ACC112 (cell line): ENCODE measurements around the gene HMGCR.
"Not testable (repeated sequence)": the region's sequence is repeated elsewhere in the genome, so short reads cannot be mapped to it uniquely, and the experiment has no call there.

Source experiments
- H2AFZ ChIP-seq: fragments of 200-600 bp; sonication (generic); one replicate; pipeline ENCODE4 v1.6.0; 2017; ENCODE audit warnings: antibody characterized with exemption, low read length; ENCODE audit not compliant: unreplicated experiment
- H3K27ac ChIP-seq: fragments of 200-600 bp; sonication (generic); 2 replicates; pipeline ENCODE4 v1.5.1; 2014; ENCODE audit warnings: low read depth, mild to moderate bottlenecking, antibody characterized with exemption, low read length, moderate library complexity
- H3K27me3 ChIP-seq: fragments of 200-600 bp; sonication (generic); 2 replicates; pipeline ENCODE4 v1.6.1; 2014; ENCODE audit warnings: mild to moderate bottlenecking, antibody characterized with exemption, low read length, moderate library complexity, mixed read lengths; ENCODE audit not compliant: insufficient read depth
- H3K36me3 ChIP-seq: fragments of 200-600 bp; sonication (generic); 2 replicates; pipeline ENCODE4 v1.6.1; 2016; ENCODE audit warnings: mild to moderate bottlenecking, antibody characterized with exemption, low read length, moderate library complexity, mixed read lengths; ENCODE audit not compliant: insufficient read depth
- H3K4me1 ChIP-seq: fragments of 200-600 bp; sonication (generic); one replicate; pipeline ENCODE4 v1.6.1; 2016; ENCODE audit warnings: low read length, mixed read lengths; ENCODE audit not compliant: insufficient read depth, unreplicated experiment, control insufficient read depth
- H3K4me3 ChIP-seq: fragments of 200-600 bp; sonication (generic); 2 replicates; pipeline ENCODE4 v1.5.1; 2014; ENCODE audit warnings: mild to moderate bottlenecking, low read depth, low read length
- H3K79me2 ChIP-seq: fragments of 200-600 bp; sonication (generic); one replicate; pipeline ENCODE4 v1.6.0; 2016; ENCODE audit warnings: low read length; ENCODE audit not compliant: control insufficient read depth, unreplicated experiment, insufficient read depth

The HMGCR gene

DNA sequence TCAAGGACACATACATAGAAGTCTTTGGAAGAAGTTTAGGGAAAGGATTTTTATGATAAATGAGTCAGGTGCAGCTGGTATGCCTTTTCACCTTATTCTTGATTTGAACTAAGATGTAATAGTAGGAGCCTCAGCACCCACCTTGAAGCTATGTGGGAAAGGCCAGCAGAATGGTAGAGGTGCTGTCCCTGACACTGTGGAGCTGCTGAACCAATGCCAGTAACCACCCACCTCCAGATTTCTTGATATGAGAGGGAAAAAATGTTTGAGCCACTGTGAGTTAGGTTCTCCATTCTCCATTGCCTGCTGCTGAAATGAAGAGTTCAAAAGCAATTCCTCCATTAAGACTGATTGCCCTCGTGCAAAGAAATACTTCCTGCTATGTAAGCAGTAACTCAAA lies 12.2 kb upstream of the HMGCR start:
- no peaks in the 10 kb centered on the region for H3K79me2 ChIP-seq
- H2AFZ ChIP-seq = no peak overlapping the region
- H3K4me3 ChIP-seq = no peak overlapping the region

GRCh38 chr5:75325242-75325641 lies 11.8 kb upstream of the HMGCR start:
- no peak overlapping the region for H2AFZ ChIP-seq
- H3K27ac ChIP-seq = no peak overlapping the region
- no peak overlapping the region for H3K4me3 ChIP-seq
- no peaks in the 10 kb centered on the region for H3K36me3 ChIP-seq
- no peaks in the 10 kb centered on the region for H3K79me2 ChIP-seq
- no peaks in the 10 kb centered on the region for H3K27me3 ChIP-seq
- H3K4me1 ChIP-seq = peaks cover 14% of the 10 kb centered on the region

More for the DNA sequence above, 12.2 kb upstream of the HMGCR start:
- Histone ChIP-seq H3K27ac (no peak overlapping the region), H3K36me3 (no peaks in the 10 kb centered on the region), H3K4me1 (peaks cover 17% of the 10 kb centered on the region), H3K27me3 (no peaks in the 10 kb centered on the region)

- Histone ChIP-seq H3K79me2 (no peaks in the 10 kb centered on the region), H3K36me3 (no peaks in the 10 kb centered on the region), H3K4me3 (no peak overlapping the region), H3K27me3 (no peaks in the 10 kb centered on the region), H2AFZ (no peak overlapping the region), H3K27ac (no peak overlapping the region), H3K4me1 (no peaks in the 10 kb centered on the region)
Measured at GRCh38 chr5:75330404-75330803, 6.6 kb upstream of the HMGCR start.

- H3K79me2 ChIP-seq = no peaks in the 10 kb centered on the region
- H3K4me3 ChIP-seq = no peak overlapping the region
- no peaks in the 10 kb centered on the region for H3K36me3 ChIP-seq
- no peak overlapping the region for H3K27ac ChIP-seq
- peaks cover 3% of the 10 kb centered on the region for H3K4me1 ChIP-seq
- no peaks in the 10 kb centered on the region for H3K27me3 ChIP-seq
- H2AFZ ChIP-seq = peak overlapping the region; percentile 3
Measured at GRCh38 chr5:75331095-75332090, 5.6 kb upstream of the HMGCR start.

GRCh38 chr5:75333759-75334158 lies 3.3 kb upstream of the HMGCR start:
- H3K4me1 ChIP-seq, H3K4me3 ChIP-seq, H2AFZ ChIP-seq, H3K36me3 ChIP-seq, H3K27ac ChIP-seq, H3K27me3 ChIP-seq: not testable (repeated sequence)
- H3K79me2 ChIP-seq = peaks cover 16% of the 10 kb centered on the region

GRCh38 chr5:75334413-75334812 lies 2.6 kb upstream of the HMGCR start:
- not testable (repeated sequence) for H3K4me3 ChIP-seq, H2AFZ ChIP-seq, H3K27ac ChIP-seq, H3K4me1 ChIP-seq, H3K27me3 ChIP-seq, H3K36me3 ChIP-seq
- H3K79me2 ChIP-seq = peaks cover 21% of the 10 kb centered on the region

GRCh38 chr5:75335486-75335885 lies 1.5 kb upstream of the HMGCR start:
- Histone ChIP-seq H3K27me3 (no peaks in the 10 kb centered on the region), H3K4me3 (no peak overlapping the region), H3K79me2 (peaks cover 32% of the 10 kb centered on the region), H3K36me3 (no peaks in the 10 kb centered on the region), H2AFZ (no peak overlapping the region), H3K4me1 (peaks cover 12% of the 10 kb centered on the region), H3K27ac (no peak overlapping the region)

DNA sequence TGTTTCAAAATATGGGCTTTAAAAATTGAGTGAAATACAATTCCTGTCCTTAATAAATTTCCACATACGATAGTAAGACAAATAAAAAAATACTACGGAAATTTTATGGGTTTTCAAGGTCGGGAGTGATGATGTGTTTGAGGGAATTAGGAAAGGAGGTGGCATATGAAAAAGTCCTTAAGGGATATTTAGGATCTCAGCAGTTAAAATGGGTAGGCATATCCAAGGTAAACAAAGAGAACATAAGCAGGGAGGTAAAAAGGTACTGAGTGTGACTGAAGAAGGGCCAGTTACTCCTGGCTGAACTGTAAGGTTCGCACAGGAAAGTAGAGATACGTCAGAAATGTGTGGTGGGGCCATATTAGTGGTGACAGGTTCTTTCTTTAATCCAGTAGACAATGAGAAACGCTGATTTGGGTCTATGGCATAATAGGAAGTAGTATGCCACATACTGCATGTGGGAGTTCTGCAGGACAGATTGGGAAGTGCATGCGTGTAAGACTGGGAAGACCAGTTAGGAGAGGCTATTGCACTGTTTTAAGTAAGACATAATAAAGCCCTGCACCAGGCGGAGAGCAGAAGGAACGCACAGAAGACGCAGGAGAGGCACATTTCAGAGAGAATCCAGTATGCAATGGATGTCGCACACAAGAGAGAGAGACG lies 937 bp upstream of the HMGCR start:
- Histone ChIP-seq H2AFZ (peak overlapping the region; percentile 71), H3K27me3 (no peaks in the 10 kb centered on the region), H3K79me2 (peaks cover 36% of the 10 kb centered on the region), H3K4me3 (peak overlapping the region; percentile 98), H3K27ac (peak overlapping the region; percentile 59; the same call in 1 of the 2 replicates), H3K4me1 (peaks cover 12% of the 10 kb centered on the region), H3K36me3 (no peaks in the 10 kb centered on the region)

DNA sequence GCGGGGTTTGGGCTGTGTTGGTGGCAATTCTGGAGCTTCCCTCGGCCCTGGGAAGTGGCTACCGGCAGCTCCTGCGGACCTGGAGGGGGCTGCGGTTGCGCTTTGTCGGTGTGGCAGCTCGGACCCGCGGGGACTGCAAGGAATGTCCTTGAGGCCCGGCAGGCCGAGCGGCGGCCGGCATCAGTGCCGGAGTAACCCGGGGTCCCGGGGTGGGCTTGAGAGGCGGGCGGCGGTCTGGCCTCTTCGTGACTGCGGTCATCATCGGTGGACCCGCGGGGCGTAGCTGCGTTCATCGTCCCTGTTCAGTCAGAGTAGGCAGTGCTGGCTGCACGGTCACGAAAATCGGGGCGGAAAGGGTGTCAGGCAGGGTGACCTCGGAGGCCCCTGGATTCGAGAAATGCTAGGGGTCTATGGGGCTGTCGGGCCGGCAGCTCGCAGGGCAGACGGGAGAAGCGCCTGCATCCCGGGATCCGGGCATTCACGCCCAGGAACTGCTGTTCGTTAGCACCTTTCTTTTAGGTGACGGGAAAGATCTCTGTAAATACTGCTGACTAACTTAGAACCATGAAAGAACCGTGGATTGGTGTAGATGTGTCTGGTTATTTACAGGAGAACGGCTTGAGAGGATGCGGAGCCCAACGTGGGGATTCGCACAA lies 474 bp downstream of the HMGCR start:
- peak overlapping the region; percentile 98 for H3K4me3 ChIP-seq
- peaks cover 49% of the 10 kb centered on the region for H3K79me2 ChIP-seq
- peaks cover 24% of the 10 kb centered on the region for H3K4me1 ChIP-seq
- H3K27ac ChIP-seq = peak overlapping the region; percentile 46; the same call in 1 of the 2 replicates
- no peaks in the 10 kb centered on the region for H3K36me3 ChIP-seq
- H3K27me3 ChIP-seq = no peaks in the 10 kb centered on the region
- H2AFZ ChIP-seq = peak overlapping the region; percentile 45

DNA sequence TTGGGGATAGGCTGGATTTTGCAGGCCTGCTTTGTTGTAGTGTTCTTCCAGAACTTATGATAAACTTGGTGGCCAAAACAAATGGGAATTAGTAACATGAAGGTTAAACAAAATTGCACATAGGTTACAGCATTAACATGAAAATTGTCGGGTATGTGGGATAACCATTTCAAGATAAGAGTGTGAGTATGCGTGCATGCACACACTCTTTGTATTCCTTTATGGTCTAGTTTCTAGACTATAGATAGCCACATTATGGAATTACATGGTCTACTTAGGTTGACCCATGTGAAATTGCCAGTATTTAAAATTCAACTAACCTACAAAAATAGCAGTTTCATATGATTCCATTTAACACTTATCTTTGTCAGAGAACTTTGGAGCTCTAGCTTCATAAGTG lies 1.4 kb downstream of the HMGCR start:
- Histone ChIP-seq H2AFZ (no peak overlapping the region), H3K79me2 (peaks cover 58% of the 10 kb centered on the region), H3K4me3 (peak overlapping the region; percentile 98), H3K27me3 (no peaks in the 10 kb centered on the region), H3K4me1 (peaks cover 26% of the 10 kb centered on the region), H3K27ac (no peak overlapping the region), H3K36me3 (no peaks in the 10 kb centered on the region)
